Liver (tissue), 9 donors: Measurements from ENCODE around the gene IRF3. TPM values are rescaled to one million over a fixed set of nuclear protein-coding genes. Genes with fewer than 3 reads are reported as not detected.
"Not testable (repeated sequence)": the region's sequence is repeated elsewhere in the genome, so short reads cannot be mapped to it uniquely, and the experiment has no call there.

ENCODE experiments used
- DNase-seq: peaks from one replicate; pipeline ENCODE4 v3.0.0-alpha.2; 2017; ENCODE audit warnings: low spot score
- H3K27ac ChIP-seq, 2 donors: one replicate each; pipeline ENCODE4 v1.7.0; 2013; ENCODE audit warnings: inconsistent platforms in 2 of 2, low read length in 2 of 2, control low read depth in 1 of 2, low read depth in 1 of 2, mild to moderate bottlenecking in 1 of 2
- H3K27me3 ChIP-seq, 4 donors: one replicate each; pipeline versions ENCODE4 v1.6.1 to v1.7.0; 2013; ENCODE audit warnings: low read length in 3 of 4, inconsistent platforms in 1 of 4, mild to moderate bottlenecking in 1 of 4, moderate library complexity in 1 of 4; ENCODE audit not compliant: control insufficient read depth in 4 of 4, insufficient read depth in 4 of 4
- H3K36me3 ChIP-seq, 4 donors: one replicate each; pipeline versions ENCODE4 v1.6.1 to v1.7.0; 2013; ENCODE audit warnings: low read length in 3 of 4, mild to moderate bottlenecking in 3 of 4, low read depth in 1 of 4, moderate library complexity in 1 of 4; ENCODE audit not compliant: control insufficient read depth in 4 of 4, insufficient read depth in 3 of 4
- H3K4me1 ChIP-seq, 4 donors: one replicate each; pipeline versions ENCODE4 v1.6.1 to v1.7.0; 2013; ENCODE audit warnings: low read length in 3 of 4, mild to moderate bottlenecking in 3 of 4, moderate library complexity in 1 of 4; ENCODE audit not compliant: control insufficient read depth in 4 of 4, insufficient read depth in 4 of 4
- H3K4me3 ChIP-seq, 3 donors: one replicate each; pipeline versions ENCODE4 v1.6.1 to v1.7.0; 2013; ENCODE audit warnings: low read length in 3 of 3, control low read depth in 1 of 3, low read depth in 1 of 3, mild to moderate bottlenecking in 1 of 3
- H3K9ac ChIP-seq, 2 donors: one replicate each; pipeline ENCODE4 v1.7.0; 2013; ENCODE audit warnings: low read length in 2 of 2, mild to moderate bottlenecking in 2 of 2, moderate library complexity in 2 of 2, control low read depth in 1 of 2, low read depth in 1 of 2
- H3K9me3 ChIP-seq, 4 donors: one replicate each; pipeline versions ENCODE4 v1.6.1 to v1.7.0; 2013; ENCODE audit warnings: low read length in 3 of 4; ENCODE audit not compliant: control insufficient read depth in 4 of 4
- NR2F2 ChIP-seq: IDR thresholded peaks from 2 replicates; pipeline ENCODE4 v1.6.1; 2016; ENCODE audit warnings: antibody characterized with exemption
- RXRA ChIP-seq, 2 donors: IDR thresholded peaks; 2 replicates each; pipeline ENCODE4 v1.6.1; 2017 to 2018; ENCODE audit warnings: antibody characterized with exemption in 2 of 2, mild to moderate bottlenecking in 1 of 2
- YY1 ChIP-seq: IDR thresholded peaks from 2 replicates; pipeline ENCODE4 v1.6.1; 2016; ENCODE audit warnings: antibody characterized with exemption, mild to moderate bottlenecking
- WGBS: extraction: QIAGEN DNeasy Blood & Tissue Kit; methylation state at CpG from one replicate; pipeline ENCODE4 v1.1.7; 2013; 5-methylcytosine and 5-hydroxymethylcytosine counted together
- polyA plus RNA-seq, 2 donors: library from polyadenylated mRNA; stranded (reverse) in 1 of 2; unstranded in 1 of 2; fragments of 200-250 nt in 1 of 2; fragments of >200 nt in 1 of 2; fragmentation: Nextera tagmentation in 1 of 2; extraction: Ambion mirVana in 1 of 2; gene quantifications; one replicate each; pipeline versions ENCODE4 v1.2.1 to v1.2.3, GENCODE V29; 2013 to 2015
- total RNA-seq, 2 donors: library from RNA; depleted of rRNA; stranded (reverse); fragments of >200 nt; gene quantifications; one replicate each; pipeline ENCODE4 v1.2.3, GENCODE V29; 2014
- TF ChIP-seq, protein P1 (sequence below): IDR thresholded peaks from 2 replicates; pipeline ENCODE4 v1.6.1; 2016; ENCODE audit warnings: antibody characterized with exemption, mild to moderate bottlenecking
- TF ChIP-seq, protein P2 (sequence below): IDR thresholded peaks from 2 replicates; pipeline ENCODE4 v1.6.1; 2016; ENCODE audit warnings: antibody characterized with exemption
- TF ChIP-seq, protein P3 (sequence below): fragments of 150-350 bp; IDR thresholded peaks from 2 replicates; pipeline ENCODE4 v1.5.1; 2017; ENCODE audit warnings: improper control_type of control experiment, low read depth, low read length; ENCODE audit not compliant: missing input control
- TF ChIP-seq, protein P4 (sequence below): IDR thresholded peaks from 2 replicates; pipeline ENCODE4 v1.6.1; 2016; ENCODE audit warnings: antibody characterized with exemption
- donor health status: healthy.
- donor health status: healthy.
- donor health status: healthy.
- donor health status: healthy.
- donor health status: healthy.

Gene IRF3
- total and polyA plus RNA-seq, 4 donors, result 18.2 to 33.6 (median 28.1) TPM

DNA sequence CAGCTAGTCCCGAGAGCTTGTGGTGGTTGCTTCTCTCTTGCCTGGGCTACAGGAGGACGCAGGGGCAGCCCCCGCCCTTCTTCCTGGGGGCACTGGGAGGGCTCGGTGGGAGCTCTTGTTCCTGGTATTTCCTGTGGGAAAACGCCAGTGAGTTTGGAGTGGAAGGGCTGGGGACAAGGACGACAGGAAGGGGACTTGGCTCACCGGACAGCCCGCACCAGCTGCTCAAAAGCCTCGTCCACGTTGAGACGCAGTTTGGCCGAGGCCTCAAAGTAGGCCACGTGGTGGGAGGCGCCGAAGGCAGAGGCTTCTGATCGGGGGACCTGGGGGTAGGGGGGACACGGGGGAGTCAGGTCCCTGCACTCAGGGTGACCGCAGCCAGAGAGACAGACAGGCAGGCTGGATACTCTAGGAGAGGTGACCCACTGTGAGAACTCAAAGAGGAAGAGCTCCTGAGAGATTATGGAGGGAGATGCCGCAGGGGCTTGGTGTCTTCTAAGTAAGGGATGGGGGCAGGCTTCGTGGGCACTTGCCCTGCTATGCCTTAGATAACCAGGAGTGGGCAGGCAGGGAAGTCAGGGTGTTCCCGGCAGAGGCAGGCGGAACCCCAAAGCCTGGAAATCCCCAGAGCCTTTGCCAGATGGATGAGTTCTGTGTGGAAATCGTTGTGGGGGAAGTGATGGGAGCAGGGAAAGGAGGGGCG lies 30.0 kb downstream of the IRF3 start (continued):
- TF ChIP-seq, protein P1, sequence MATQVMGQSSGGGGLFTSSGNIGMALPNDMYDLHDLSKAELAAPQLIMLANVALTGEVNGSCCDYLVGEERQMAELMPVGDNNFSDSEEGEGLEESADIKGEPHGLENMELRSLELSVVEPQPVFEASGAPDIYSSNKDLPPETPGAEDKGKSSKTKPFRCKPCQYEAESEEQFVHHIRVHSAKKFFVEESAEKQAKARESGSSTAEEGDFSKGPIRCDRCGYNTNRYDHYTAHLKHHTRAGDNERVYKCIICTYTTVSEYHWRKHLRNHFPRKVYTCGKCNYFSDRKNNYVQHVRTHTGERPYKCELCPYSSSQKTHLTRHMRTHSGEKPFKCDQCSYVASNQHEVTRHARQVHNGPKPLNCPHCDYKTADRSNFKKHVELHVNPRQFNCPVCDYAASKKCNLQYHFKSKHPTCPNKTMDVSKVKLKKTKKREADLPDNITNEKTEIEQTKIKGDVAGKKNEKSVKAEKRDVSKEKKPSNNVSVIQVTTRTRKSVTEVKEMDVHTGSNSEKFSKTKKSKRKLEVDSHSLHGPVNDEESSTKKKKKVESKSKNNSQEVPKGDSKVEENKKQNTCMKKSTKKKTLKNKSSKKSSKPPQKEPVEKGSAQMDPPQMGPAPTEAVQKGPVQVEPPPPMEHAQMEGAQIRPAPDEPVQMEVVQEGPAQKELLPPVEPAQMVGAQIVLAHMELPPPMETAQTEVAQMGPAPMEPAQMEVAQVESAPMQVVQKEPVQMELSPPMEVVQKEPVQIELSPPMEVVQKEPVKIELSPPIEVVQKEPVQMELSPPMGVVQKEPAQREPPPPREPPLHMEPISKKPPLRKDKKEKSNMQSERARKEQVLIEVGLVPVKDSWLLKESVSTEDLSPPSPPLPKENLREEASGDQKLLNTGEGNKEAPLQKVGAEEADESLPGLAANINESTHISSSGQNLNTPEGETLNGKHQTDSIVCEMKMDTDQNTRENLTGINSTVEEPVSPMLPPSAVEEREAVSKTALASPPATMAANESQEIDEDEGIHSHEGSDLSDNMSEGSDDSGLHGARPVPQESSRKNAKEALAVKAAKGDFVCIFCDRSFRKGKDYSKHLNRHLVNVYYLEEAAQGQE, result no peak
- TF ChIP-seq NR2F2 (no peak), YY1 (no peak)
- TF ChIP-seq, protein P2, sequence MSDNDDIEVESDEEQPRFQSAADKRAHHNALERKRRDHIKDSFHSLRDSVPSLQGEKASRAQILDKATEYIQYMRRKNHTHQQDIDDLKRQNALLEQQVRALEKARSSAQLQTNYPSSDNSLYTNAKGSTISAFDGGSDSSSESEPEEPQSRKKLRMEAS, result no peak
- TF ChIP-seq, protein P3, sequence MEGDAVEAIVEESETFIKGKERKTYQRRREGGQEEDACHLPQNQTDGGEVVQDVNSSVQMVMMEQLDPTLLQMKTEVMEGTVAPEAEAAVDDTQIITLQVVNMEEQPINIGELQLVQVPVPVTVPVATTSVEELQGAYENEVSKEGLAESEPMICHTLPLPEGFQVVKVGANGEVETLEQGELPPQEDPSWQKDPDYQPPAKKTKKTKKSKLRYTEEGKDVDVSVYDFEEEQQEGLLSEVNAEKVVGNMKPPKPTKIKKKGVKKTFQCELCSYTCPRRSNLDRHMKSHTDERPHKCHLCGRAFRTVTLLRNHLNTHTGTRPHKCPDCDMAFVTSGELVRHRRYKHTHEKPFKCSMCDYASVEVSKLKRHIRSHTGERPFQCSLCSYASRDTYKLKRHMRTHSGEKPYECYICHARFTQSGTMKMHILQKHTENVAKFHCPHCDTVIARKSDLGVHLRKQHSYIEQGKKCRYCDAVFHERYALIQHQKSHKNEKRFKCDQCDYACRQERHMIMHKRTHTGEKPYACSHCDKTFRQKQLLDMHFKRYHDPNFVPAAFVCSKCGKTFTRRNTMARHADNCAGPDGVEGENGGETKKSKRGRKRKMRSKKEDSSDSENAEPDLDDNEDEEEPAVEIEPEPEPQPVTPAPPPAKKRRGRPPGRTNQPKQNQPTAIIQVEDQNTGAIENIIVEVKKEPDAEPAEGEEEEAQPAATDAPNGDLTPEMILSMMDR, result no peak

DNA sequence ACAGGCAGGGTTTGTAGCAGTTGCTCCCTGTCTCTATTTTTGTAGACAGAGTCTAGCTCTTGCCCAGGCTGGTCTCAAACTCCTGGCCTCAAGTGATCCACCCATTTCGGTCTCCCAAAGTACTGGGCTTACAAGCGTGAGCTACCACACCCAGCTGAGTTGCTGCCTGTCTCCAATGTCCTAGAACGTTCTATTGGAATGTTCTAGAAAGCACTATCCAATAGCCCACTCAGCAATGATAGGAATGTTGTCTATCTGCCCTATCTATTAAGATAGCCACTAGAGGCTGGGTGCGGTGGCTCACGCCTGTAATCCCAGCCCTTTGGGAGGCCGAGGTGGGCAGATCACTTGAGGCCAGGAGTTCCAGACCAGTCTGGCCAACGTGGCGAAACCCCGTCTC lies 32.4 kb downstream of the IRF3 start:
- not testable (repeated sequence) for H3K9ac ChIP-seq, H3K27me3 ChIP-seq, H3K4me3 ChIP-seq, DNase-seq, H3K4me1 ChIP-seq, H3K27ac ChIP-seq, H3K36me3 ChIP-seq, H3K9me3 ChIP-seq
- WGBS, result 81% methylated on average over 9 of the region's 9 CpGs

DNA sequence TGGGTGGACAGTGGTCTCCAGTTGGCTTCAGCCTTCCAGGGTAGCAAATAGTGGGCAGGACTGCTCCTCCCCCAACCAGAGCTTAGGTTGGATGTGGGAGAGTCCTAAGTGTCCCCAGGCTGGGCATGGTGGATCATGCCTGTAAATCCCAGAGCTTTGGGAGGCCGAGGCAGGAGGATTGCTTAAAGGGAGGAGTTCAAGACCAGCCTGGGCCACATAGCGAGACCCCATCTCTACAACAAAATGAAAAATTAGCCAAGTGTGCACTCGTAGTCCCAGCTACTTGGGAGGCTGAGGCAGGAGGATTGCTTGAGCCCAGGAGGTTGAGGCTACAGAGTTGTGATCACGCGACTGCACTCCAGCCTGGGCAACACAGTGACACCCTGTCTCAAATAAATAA lies 33.1 kb downstream of the IRF3 start:
- no peak overlapping the region for H3K4me3 ChIP-seq
- no peaks in the 10 kb centered on the region for H3K9me3 ChIP-seq
- DNase-seq, result no peak
- peaks cover 0 to 6% (median 0%) of the 10 kb centered on the region in 4 donors for H3K4me1 ChIP-seq
- peaks cover 0 to 3% (median 1%) of the 10 kb centered on the region in 4 donors for H3K36me3 ChIP-seq
- 95% methylated on average over 5 of the region's 5 CpGs for WGBS
- TF ChIP-seq, protein P4, sequence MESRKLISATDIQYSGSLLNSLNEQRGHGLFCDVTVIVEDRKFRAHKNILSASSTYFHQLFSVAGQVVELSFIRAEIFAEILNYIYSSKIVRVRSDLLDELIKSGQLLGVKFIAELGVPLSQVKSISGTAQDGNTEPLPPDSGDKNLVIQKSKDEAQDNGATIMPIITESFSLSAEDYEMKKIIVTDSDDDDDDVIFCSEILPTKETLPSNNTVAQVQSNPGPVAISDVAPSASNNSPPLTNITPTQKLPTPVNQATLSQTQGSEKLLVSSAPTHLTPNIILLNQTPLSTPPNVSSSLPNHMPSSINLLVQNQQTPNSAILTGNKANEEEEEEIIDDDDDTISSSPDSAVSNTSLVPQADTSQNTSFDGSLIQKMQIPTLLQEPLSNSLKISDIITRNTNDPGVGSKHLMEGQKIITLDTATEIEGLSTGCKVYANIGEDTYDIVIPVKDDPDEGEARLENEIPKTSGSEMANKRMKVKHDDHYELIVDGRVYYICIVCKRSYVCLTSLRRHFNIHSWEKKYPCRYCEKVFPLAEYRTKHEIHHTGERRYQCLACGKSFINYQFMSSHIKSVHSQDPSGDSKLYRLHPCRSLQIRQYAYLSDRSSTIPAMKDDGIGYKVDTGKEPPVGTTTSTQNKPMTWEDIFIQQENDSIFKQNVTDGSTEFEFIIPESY, result no peak
- TF ChIP-seq, protein P1, result no peak
- TF ChIP-seq NR2F2 (no peak), RXRA (IDR thresholded peaks at IDR 0.05) (no peak)
- H3K27me3 ChIP-seq, result no peaks in the 10 kb centered on the region
- H3K27ac ChIP-seq, result no peak overlapping the region
- no peak overlapping the region for H3K9ac ChIP-seq
